GM18907 (cell line): Measurements from ENCODE around the gene PITHD1.
"Not testable (repeated sequence)": the region's sequence is repeated elsewhere in the genome, so short reads cannot be mapped to it uniquely, and the experiment has no call there.

Experiments used
- ATAC-seq: cut with Tn5 transposase; IDR thresholded peaks from one replicate; pipeline ENCODE4 v1.9.1; 2021; ENCODE audit warnings: mild to moderate bottlenecking, moderate library complexity; ENCODE audit not compliant: unreplicated experiment

PITHD1 gene

GRCh38 chr1:23777979-23778814 is at the start of gene PITHD1:
TSS of gene PITHD1 (plus strand) at chr1:23778418. CDS start at chr1:23778516, 98 bp downstream.
- ATAC-seq: peak; percentile 75

GRCh38 chr1:23732363-23733224 is 45.6 kb upstream of the PITHD1 start:
- no peak for ATAC-seq

- ATAC-seq: not testable (repeated sequence)
Measured at GRCh38 chr1:23733281-23733680, 44.9 kb upstream of the PITHD1 start.

- ATAC-seq: no peak
Measured at GRCh38 chr1:23736437-23737134, 41.6 kb upstream of the PITHD1 start.

GRCh38 chr1:23741609-23742008 is 36.6 kb upstream of the PITHD1 start:
- no peak for ATAC-seq

- peak; percentile 19 for ATAC-seq
Measured at GRCh38 chr1:23742670-23743286, 35.4 kb upstream of the PITHD1 start.

- ATAC-seq: peak; percentile 74
Measured at GRCh38 chr1:23743287-23744152, 34.7 kb upstream of the PITHD1 start, which contains the start of gene ELOA. TSS of gene ELOA (plus strand) at chr1:23743471. CDS start at chr1:23743504, 33 bp downstream.

GRCh38 chr1:23745515-23745914 is 32.7 kb upstream of the PITHD1 start:
- no peak for ATAC-seq

GRCh38 chr1:23748016-23748415 is 30.2 kb upstream of the PITHD1 start:
- no peak for ATAC-seq

- ATAC-seq: no peak
Measured at GRCh38 chr1:23751050-23751814, 27.0 kb upstream of the PITHD1 start.

GRCh38 chr1:23751815-23752200 is 26.4 kb upstream of the PITHD1 start:
- no peak for ATAC-seq

GRCh38 chr1:23752909-23753308 is 25.3 kb upstream of the PITHD1 start:
- ATAC-seq: no peak

- no peak for ATAC-seq
Measured at GRCh38 chr1:23756676-23757075, 21.5 kb upstream of the PITHD1 start.

- ATAC-seq: no peak
Measured at GRCh38 chr1:23757812-23758211, 20.4 kb upstream of the PITHD1 start.

GRCh38 chr1:23759277-23759676 is 18.9 kb upstream of the PITHD1 start:
- ATAC-seq: no peak

- no peak for ATAC-seq
Measured at GRCh38 chr1:23763041-23763577, 15.1 kb upstream of the PITHD1 start.

GRCh38 chr1:23768733-23769132 is 9.5 kb upstream of the PITHD1 start:
- no peak for ATAC-seq

GRCh38 chr1:23772049-23772853 is 6.0 kb upstream of the PITHD1 start:
- ATAC-seq: peak; percentile 67
